HG03196 (cell line): ENCODE measurements around the gene HPCAL4.

Source experiments
- ATAC-seq: cut with Tn5 transposase; IDR thresholded peaks from one replicate; pipeline ENCODE4 v1.9.1; 2021; ENCODE audit not compliant: unreplicated experiment

The HPCAL4 gene

DNA sequence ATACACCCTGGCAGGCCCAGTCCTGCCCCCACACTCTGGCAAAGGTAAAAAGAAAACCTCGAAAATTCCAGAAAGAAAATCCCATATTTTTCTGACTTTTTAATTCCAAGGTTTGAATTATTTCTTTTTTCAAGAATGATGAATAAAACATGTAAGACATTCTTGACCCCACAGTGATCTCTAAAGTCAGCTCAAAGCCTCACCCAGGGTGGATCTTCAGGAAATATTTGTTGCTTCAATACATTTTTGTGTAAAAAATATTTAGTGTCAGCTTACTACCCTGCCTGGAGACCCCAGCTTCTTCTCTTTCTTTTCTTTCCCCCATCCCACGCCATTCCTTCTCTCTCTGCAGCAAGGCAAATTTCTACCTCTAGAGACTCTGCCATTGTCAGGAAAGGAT lies 12.3 kb downstream of the HPCAL4 start:
- no peak for ATAC-seq

DNA sequence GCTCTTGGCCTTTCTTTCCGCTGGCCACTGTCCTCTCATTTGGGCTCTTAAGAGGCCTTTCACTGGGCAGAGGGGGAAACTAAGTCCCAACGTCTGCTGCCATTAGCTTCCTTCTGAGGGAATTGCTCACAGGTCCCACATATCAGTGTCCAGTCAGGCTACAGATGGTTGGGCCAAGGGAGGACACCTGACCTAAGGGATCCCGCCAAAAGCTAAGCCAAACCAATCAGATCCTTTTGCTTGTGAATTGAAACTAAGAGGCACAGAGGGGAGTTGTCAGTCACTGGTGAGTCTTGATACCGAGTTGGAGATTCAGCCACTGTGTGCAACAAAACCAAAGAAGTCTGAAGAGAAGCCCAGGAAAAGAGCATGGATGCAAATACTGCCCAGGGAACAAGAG lies 13.6 kb downstream of the HPCAL4 start:
- ATAC-seq, result no peak

DNA sequence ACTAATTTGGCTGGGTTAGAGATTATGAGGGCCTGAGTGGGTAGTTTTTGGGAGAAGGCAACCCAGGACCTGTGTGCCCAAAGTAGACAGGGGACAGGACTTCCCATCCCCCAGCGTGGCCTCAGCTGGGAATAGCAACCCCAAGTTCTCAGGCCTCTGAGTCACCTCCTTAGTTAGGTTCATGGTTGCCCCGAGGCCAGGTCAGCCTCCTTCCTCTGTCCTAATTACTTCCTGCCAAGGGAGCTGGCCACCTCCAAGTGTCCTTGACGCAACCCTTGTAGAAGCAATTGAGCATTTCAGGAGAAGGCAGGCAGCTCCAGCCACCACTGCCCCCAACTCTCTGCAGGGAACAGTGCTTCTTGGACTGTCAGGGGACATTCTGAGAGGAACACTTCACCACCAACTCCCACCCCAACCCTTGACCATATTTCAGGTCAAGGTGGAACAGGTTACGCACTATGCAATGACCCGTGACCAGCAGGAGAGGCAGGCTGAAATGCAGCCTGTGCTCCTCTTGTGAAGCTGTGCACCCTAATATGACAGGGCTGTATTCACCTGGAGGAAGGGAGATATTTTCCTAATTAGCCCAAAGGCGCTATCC lies 14.2 kb downstream of the HPCAL4 start:
- ATAC-seq, result no peak

DNA sequence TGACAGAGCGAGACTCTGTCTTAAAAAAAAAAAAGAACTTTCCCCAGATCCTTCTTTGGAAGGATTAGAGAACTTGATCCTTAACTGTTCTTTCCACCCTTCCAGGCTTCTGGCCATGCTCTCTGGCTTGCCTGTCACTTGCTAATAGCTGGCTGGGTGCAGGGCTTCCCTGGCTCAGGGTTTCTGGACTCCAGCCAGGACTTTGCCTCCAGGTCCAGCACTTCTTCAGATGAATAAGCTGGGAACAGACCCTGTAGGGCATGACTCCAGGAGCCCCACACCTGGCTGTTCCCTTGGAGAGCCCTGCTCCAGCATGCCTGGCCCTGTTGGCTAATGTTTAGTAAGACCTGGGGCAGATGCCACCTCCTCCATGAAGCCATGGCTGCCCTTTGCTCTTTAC lies 16.0 kb downstream of the HPCAL4 start:
- no peak for ATAC-seq

DNA sequence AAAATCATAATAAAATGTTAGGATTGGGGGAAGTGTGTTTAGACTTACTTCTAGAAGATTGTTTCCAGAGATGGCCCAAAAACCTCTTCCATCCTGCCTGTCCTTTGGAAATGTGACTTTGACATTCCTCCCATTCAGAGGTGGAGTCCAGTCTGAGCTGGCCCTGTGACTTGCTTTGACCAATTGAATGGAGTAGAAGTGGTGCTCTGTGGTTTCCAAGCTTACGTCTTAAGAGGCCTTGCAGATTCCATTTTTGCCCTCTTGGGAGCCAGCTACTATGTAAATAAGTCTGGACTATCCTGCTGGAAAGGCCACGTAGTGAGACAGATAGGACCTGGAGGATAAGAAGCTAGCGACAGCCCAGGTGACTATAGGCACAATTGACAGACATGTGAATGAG lies 18.0 kb downstream of the HPCAL4 start:
- ATAC-seq, result no peak

DNA sequence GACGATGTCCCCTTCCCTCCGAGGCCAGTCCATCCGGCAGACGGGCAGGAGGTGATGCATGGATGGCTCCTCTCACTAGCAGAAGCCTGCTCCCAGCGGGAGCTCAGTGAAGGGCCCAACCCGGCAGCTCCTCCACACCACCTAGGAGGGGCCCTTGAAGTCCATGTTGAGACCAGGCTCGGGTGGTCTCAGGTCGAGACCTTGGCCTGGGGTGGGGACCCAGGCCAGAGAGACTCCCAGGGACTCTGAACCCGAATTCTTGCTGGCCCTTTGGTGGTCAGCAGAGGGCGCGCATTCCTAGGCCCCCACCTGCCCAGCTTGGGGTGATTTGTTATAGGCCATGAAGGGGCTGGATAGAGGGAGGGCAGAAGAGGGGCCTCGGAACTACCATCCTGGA lies 18.7 kb downstream of the HPCAL4 start:
- ATAC-seq, result no peak

DNA sequence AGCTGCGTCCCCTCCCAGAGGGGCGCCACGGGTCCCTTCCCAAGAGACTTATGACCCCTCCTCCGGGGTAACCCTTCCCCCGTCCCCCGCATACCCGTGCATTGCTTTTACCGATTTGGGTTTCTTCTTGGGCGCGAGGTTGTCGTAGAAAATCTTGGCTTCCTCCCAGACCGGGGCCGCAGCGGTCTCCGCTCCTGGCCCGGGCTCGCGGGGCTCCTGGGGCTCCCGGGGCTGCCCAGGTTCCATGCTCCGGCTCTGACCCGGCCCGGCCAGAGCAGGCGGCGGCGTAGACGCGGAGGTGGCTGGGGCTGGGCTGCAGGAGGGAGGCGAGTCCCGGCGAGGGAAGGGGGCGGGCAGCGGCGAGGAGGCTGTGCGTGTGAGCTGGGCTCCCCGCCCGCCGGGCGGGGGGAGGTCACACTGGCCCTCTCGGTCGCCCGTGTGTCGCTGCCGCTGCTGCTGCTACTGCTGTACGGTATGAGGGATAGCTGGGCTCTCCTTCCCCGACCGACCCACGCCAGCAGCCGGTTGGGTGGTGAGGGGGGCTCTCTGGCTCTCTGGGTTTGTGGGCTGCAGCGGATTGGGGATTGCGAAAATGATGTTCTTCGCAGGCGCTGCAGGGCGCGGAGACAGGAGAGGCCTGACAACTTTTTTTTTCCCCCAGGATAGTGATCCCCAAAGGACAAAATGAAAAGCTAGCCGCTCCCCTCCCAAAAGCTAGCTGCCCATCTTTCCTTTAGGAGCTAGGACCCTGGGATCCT lies 19.3 kb downstream of the HPCAL4 start, which contains the start of gene NT5C1A:
TSS of gene NT5C1A (minus strand) at position 315 of the 758 bp plus-strand sequence. CDS start at position 246, 69 bp downstream.
- ATAC-seq, result no peak

DNA sequence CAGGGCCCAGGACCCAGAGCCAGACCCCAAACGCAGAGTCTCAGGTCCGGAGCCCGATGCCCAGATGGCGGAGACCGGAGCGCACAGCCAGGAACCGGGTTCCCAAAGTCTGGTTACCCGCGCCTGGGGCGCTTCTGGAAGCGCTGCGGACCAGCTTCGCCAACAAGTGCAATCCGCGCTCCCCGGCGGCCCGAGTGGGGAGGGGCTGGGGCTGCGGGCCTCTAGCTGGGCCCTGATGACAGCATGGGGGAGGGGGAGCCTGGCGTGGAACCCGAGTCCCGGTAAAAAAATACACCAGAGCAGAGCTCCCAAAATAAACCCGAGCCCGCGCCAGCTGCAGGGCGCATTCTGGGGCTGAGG lies 19.8 kb downstream of the HPCAL4 start:
- ATAC-seq, result no peak

DNA sequence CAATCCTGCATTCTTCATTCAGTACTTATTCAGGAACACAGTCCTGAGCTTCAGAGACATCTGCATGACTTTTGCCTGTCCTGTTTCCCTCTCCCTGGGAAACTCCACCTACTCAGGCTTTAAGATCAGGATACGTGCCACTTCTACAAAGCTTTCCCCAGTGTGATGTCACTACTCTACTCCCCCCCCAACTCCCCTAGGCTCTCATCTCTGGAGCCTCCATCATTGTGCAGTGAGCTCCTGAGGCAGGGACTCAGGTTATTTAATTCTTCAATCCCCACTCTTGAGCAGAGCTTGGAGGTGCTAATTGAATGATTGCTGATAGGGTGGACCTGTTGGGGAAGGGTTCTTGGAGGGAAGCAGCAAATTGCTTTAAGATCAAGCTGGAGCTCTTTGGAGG lies 20.5 kb downstream of the HPCAL4 start:
- no peak for ATAC-seq

DNA sequence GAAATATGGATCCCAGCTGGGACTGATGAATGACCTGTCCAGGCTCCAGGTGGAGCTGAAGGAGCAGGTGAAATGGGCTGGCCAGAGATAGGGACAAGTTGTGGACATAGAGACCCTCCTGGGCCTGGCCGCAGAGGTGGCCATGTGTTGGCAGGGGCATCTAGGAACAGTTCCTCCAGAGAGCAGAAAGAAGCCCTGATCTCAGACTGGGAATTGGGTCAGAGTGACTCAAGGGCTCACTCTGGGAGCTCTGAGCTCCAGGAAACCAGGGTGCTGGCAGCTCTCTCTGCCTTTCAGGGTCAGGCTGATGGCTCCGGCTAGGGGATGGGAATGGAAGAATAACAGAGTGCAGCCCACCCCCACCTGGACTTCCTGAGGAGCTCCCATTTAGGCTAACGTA lies 22.3 kb downstream of the HPCAL4 start:
- no peak for ATAC-seq

DNA sequence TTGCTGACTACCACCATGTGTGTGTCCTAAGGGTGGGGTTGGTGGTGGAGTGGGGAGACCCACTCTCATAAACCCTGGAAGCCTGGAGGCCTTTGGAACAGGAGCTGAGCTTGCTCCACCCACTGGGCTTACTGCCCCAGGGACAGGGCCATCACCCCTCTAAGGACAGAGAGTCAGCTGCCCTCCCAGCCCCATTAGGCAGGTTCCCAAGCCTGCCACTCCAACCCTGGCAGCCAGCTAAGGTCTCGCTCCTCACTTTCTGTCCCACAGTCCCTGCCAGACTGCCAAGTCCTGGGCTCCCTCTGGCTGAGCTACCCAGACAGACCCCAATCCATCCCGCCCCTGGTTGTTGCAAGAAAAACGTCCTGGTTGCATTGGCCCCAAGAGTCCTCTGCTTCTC lies 23.1 kb downstream of the HPCAL4 start:
- ATAC-seq, result no peak

DNA sequence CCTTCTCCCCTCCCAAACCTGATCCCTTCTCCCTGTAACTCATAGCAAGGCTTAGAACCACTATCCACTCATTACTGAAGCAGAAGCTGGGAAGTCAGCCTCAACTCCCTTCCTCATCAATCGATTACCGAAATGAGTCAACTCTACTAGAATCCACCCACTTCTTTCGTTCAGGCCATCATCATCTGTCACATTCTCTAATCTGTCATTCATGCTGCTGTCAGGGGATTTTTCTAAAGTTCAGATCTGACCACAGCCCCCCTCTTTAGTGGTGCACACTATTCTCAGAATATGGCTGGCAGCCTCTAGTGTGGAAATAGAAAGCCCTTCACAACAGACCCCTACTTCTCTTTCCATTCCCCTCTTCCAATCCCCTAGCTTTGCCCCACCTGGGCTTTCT lies 24.5 kb downstream of the HPCAL4 start:
- peak; percentile 86 for ATAC-seq

DNA sequence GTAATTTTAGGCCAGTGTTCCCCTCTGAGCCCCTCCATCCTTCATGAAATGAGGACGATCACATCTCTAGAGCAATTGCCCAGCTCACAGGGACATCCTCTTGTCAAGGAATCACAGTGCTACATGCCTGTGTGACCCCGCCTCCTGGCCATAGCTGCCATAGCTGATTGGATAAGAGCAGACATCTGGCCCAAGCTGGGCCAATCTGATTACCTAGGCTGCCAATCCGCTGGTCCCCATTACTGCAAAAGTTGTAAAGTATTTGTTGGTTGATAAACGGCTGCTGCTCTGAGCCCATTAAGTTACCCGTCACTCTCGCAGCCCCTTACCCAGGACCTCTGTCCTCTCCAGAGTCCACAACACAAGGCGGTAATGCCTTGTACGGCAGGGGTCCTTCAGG lies 27.7 kb downstream of the HPCAL4 start:
- no peak for ATAC-seq

DNA sequence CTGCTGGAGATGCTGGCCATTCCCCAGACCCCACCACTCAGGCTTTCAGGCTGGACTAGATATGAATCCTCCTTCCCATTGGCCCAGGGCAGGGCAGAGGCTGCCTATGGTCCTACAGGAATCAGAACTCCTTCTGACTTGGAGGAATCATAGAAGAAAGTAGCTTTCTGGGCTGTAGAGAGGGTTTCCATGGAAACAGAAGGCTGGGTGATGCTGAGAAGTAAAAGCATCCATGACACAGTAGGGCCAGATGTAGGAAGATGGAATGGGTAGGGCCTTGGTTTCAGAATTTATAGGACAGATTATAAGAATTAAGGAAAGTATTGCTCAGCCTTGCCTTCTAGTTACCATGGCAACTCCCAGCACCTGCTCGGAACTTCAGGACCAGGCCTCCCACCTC lies 28.4 kb downstream of the HPCAL4 start:
- no peak for ATAC-seq

DNA sequence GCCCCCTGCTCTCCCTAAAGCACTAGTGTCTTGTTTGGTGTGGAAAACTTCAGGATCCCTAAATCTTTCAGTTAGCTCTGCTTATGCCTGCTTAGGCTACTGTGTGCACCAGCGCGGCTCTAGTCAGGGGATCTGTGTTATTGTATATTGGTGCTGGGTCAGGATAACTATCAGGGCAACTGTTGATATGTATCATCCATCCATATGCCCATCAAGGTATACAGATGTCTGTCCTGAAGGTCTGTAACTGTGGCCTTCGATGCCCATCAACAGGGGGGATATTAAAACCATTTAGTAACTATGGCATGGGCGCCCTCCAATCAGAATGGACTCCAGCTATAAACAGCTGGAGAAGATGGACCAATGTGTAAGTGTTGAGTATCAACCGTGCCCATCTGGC lies 31.7 kb downstream of the HPCAL4 start:
- ATAC-seq, result no peak

DNA sequence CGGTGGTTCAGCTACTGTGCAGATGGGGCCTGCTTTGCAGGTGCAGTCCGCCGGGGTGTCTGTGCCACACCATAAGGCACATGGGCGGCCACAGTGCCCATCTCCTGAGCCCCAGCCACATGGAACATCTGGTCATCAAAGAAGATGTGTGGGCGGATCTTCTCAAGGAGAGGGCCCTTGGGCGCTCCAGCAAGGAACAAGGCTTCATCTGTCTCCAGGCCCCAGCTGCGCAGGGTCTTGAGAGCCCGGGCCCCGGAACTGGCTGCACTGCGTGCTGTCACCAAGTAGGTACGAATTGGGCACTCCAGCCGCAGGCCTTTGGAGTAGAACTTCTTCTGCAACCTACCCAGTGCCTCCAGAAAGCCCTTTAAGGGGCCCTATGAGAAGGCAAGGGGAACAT lies 32.1 kb downstream of the HPCAL4 start:
- no peak for ATAC-seq

DNA sequence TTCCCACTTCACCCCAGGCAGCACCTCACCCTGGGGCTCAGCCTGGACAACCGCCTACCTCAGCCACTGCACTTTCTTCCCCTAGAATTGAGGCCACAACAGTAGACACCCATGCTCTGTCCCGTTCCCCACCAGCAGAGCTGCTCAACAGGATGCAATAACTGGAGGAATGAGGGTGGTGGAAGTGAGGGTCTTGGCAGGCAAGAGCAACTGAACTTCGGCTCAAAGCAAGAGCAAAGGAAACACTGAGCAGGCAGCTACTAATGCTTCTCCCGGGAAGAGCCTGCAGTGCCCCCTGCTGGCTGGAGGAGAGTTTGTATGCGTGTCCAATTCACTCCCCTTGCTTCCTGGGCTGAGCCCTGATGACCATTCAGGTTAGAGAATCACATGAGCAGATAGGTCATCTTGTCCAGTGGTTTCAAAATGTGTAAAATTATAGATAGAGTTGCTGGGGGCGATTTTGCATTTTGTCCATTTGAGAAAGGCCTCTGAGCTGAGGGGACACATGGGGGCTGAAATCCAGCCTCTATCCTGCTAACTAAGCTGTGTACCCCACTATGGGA lies 33.2 kb downstream of the HPCAL4 start:
- no peak for ATAC-seq

DNA sequence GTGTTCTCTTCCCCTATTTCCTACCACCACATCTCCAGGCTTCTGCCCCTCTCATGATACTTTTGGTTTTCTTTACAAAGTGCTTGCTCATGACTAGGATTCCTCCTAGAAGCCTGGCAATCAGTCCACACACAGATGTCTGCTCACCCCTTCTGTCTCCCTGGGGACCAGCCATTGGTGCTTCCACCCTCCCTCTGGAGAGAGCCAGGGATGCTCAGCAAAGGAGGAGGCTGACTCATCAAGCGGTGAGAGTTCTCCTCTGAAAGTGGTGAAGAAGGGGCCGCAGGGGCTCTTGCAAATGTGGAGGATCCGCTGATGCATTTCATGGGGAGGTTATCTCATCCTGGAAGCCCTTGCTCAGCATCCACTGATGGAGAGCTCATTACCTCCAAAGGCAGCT lies 33.8 kb downstream of the HPCAL4 start:
- no peak for ATAC-seq

DNA sequence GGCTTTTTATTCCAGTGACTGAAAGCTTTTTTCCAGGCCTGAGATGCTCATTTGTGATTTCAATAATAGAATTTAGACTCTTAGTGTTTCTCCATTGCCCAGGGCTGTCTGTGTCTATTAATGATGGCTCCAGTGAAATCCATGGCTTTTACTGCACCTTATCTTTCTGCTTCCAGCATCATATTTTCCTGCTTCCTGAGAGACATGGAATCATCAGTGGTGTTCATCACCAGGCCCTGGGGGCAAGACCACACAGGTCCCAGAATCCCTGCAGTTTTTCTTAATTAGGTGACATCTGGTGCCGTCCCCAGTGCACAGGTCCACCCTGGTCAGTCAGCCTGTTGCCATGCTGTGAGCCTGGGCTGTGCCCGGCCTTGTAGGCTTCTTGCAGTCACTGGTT lies 34.8 kb downstream of the HPCAL4 start:
- ATAC-seq, result no peak

DNA sequence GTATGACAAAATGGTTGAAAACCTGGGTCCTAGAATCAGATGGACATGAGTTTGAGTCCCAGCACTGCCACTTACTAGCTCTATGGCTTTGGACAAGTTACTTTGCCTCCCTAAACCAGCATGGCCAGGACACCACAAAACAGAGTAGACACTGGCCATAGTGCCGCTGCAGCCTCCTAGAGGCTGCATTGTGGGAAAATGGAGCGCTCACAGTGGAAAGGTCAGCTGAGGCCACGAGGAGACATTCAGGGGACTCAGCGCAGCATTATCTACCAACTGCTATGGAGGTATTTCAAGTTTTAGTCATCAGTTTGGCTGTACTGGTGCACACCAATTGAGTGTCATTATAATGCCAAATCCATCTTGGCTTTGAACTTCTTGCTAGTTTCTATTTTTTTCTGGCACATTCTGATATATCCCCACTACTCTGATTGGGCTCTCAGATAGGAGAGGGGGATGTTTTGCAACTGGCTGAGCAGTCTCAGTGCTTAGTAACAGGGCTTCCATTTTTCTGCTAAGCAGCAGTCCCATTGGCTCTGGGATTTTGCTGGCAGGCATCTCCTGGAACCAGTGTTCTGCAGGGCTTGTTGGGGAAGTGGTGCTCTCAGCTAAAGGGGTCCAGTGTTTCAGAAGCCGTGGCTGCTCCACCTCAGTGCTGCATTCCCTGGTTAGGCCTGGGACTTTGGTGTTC lies 35.5 kb downstream of the HPCAL4 start:
- ATAC-seq, result no peak

DNA sequence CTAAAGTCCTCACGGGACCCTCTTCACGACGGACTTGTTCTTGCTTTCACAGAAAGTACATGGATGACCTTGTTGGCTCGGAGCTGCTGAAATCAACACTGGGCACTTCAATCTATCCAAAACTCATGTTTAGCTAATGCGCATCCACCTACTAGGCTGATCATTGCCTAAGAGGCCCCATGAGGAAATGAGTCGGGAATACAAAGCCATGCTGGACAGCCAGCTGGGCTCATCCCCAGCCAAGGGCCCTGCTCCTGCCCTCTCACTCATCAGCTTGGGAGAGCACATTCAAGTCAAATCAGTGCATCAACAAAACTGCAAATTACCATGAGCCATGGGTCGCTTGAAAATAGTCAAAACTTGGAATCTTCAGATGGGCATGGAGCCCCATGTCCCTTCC lies 36.9 kb downstream of the HPCAL4 start:
- ATAC-seq, result no peak

DNA sequence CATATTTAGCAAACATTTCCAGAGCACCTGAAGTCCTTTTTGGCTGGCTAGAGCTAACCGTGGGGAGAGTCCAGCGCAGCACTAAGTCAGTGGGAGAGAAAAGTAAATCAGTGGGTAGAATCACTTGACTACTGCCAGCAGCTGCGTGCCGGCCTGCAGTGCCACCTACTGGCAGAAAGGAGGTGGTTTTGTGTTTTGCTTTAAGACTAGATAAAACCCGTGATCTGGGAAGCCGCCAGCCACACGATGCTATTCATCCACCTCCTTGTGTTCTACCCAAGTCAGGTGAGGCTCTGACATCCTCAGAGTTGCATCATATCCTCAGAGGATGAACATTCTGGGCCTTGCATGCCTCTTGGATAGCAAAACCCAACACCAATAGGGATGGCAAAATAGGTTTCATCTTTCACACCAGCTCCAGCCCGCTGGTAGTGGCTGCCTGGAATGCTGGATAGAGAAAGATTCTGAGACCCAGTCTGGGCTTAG lies 37.6 kb downstream of the HPCAL4 start:
- ATAC-seq, result no peak
